Chondrocyte (in vitro differentiated cells): ENCODE measurements around the gene WDR7. TPM values are rescaled to one million over a fixed set of nuclear protein-coding genes. Genes with fewer than 3 reads are reported as not detected.

Source experiments
- DNase-seq: peaks from one replicate; pipeline ENCODE4 v3.0.0; 2021; ENCODE audit warnings: mixed read lengths, low spot score
- H3K27ac Mint-ChIP-seq: one replicate; pipeline ENCODE4 v1.8.0; 2021; ENCODE audit warnings: mild to moderate bottlenecking, moderate library complexity, mixed read lengths; ENCODE audit not compliant: unreplicated experiment
- H3K27me3 Mint-ChIP-seq: 2 replicates; pipeline ENCODE4 v1.8.0; 2021; ENCODE audit warnings: low read depth, mixed read lengths
- H3K36me3 Mint-ChIP-seq: 2 replicates; pipeline ENCODE4 v1.8.0; 2021; ENCODE audit warnings: low read depth, mixed read lengths
- H3K4me1 Mint-ChIP-seq: 2 replicates; pipeline ENCODE4 v1.8.0; 2021; ENCODE audit warnings: low read depth, mild to moderate bottlenecking, mixed read lengths
- H3K4me3 Mint-ChIP-seq: one replicate; pipeline ENCODE4 v1.8.0; 2021; ENCODE audit warnings: mild to moderate bottlenecking, moderate library complexity, mixed read lengths; ENCODE audit not compliant: unreplicated experiment
- H3K9me3 Mint-ChIP-seq: 2 replicates; pipeline ENCODE4 v1.8.0; 2021; ENCODE audit warnings: low read depth, mixed read lengths
- total RNA-seq: library from RNA; stranded (reverse); gene quantifications from 3 replicates; pipeline ENCODE4 v1.2.1, GENCODE V29; 2021
- TF ChIP-seq, protein P1 (sequence below): fragments of 200-600 bp; sonication (generic); IDR thresholded peaks from 2 replicates; pipeline ENCODE4 v1.5.0; 2021; ENCODE audit warnings: antibody characterized with exemption, mild to moderate bottlenecking, moderate library complexity

Gene WDR7
- total RNA-seq, 1 donor from 2014 or later: 14.9 TPM

- no peaks in the 10 kb centered on the region for H3K9me3 Mint-ChIP-seq
- TF ChIP-seq, protein P1, sequence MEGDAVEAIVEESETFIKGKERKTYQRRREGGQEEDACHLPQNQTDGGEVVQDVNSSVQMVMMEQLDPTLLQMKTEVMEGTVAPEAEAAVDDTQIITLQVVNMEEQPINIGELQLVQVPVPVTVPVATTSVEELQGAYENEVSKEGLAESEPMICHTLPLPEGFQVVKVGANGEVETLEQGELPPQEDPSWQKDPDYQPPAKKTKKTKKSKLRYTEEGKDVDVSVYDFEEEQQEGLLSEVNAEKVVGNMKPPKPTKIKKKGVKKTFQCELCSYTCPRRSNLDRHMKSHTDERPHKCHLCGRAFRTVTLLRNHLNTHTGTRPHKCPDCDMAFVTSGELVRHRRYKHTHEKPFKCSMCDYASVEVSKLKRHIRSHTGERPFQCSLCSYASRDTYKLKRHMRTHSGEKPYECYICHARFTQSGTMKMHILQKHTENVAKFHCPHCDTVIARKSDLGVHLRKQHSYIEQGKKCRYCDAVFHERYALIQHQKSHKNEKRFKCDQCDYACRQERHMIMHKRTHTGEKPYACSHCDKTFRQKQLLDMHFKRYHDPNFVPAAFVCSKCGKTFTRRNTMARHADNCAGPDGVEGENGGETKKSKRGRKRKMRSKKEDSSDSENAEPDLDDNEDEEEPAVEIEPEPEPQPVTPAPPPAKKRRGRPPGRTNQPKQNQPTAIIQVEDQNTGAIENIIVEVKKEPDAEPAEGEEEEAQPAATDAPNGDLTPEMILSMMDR: no peak
- H3K4me3 Mint-ChIP-seq: no peak overlapping the region
- no peak overlapping the region for H3K27ac Mint-ChIP-seq
- no peaks in the 10 kb centered on the region for H3K27me3 Mint-ChIP-seq
- no peaks in the 10 kb centered on the region for H3K4me1 Mint-ChIP-seq
- no peak for DNase-seq
- H3K36me3 Mint-ChIP-seq: peaks cover 3% of the 10 kb centered on the region
Observed at GRCh38 chr18:56787390-56787789, 136.2 kb downstream of the WDR7 start.

DNA sequence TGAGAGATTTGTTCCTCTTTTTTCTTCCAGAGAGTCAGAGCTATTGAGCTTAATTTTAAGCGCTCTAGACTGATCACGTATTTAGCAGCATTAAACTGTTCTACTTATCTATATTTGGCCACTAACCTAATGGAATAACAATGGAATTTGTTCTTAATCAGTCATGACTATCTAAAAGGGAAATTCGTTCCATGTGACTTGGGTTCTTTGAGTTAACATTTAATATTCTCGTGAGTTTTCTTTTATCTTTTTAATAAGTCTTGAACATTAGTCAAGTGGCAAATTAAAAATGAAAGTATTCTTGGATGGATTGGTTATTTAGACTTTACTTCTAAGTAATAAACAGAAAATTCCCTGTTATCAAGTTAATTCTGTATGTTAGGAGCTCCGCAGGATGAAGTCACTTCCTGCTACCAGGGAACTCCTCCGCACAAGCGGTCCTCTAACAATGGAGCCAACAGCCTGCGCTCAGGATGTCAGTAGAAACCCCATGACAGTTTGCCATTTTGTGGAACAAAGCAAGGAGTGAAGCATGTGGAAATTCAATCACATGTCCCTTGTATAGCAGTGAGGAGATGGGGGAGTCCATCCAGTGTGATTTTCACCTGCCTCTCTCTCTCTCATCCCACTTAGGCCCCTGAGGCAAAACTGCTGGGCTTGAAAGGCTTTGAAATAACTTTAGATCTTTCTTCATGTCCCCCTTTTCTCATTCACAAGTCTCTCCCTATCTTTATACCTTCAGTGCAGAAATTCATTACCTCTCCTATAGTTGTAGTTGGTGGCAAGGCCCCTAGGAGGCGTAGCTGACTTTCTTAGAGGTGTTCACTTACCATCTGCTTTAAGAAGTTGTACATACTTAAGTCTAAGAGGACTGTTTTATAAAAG lies 138.1 kb downstream of the WDR7 start:
- Mint-ChIP-seq H3K4me3 (no peak overlapping the region), H3K9me3 (no peaks in the 10 kb centered on the region), H3K27me3 (no peaks in the 10 kb centered on the region), H3K36me3 (peaks cover 3% of the 10 kb centered on the region), H3K27ac (no peak overlapping the region), H3K4me1 (no peaks in the 10 kb centered on the region)
- DNase-seq: no peak
- TF ChIP-seq, protein P1: peak; percentile 78

DNA sequence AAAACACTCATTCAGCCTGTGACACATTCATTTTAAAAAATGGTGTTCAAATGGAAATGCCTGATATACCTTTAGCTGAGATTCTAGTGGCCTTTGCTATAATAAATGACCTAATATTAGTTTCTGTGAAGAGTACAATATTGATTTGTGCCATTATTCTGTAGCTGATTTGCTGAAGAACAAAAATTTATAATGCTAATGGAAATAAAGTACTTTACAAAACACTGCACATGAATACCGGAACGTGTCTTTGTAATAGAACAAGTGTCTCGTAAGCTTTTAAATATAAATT lies 138.7 kb downstream of the WDR7 start:
- Mint-ChIP-seq H3K4me1 (no peaks in the 10 kb centered on the region), H3K4me3 (no peak overlapping the region), H3K27me3 (no peaks in the 10 kb centered on the region), H3K27ac (no peak overlapping the region), H3K9me3 (no peaks in the 10 kb centered on the region), H3K36me3 (peaks cover 1% of the 10 kb centered on the region)
- TF ChIP-seq, protein P1: peak; percentile 38
- DNase-seq: no peak

DNA sequence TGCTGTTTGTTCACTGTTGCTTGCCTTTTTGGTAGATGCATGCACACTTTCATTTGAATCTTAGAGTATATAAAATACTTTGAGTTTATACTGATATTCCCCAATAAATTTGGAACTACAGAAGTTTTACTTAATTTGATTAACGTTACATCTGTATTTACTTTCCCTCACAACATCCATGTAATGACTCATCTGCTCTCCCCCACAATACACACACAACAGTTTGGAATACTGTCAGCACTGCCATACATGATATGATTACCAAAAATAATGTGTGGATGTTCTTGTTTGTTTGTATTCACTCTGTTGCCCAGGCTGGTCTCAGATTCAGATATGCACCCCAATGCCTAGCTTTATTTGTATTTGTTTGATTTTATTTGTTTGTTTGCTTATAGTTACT lies 144.2 kb downstream of the WDR7 start:
- Mint-ChIP-seq H3K36me3 (no peaks in the 10 kb centered on the region), H3K4me1 (peaks cover 16% of the 10 kb centered on the region)
- no peak for DNase-seq

GRCh38 chr18:56799756-56800155 lies 148.6 kb downstream of the WDR7 start:
- H3K9me3 Mint-ChIP-seq: no peaks in the 10 kb centered on the region
- peaks cover 3% of the 10 kb centered on the region for H3K36me3 Mint-ChIP-seq
- peak overlapping the region; percentile 29 for H3K4me3 Mint-ChIP-seq
- H3K4me1 Mint-ChIP-seq: peaks cover 16% of the 10 kb centered on the region
- TF ChIP-seq, protein P1: no peak
- no peaks in the 10 kb centered on the region for H3K27me3 Mint-ChIP-seq
- no peak for DNase-seq
- peak overlapping the region; percentile 55 for H3K27ac Mint-ChIP-seq

More for the DNA sequence above, 144.2 kb downstream of the WDR7 start:
- Mint-ChIP-seq H3K27ac (no peak overlapping the region), H3K9me3 (no peaks in the 10 kb centered on the region), H3K27me3 (no peaks in the 10 kb centered on the region), H3K4me3 (no peak overlapping the region)
- TF ChIP-seq, protein P1: no peak
